OCI-M2 (cell line): ENCODE data around the gene DEPP1.

Experiments
- DNase-seq: peaks from one replicate; lab custom pipeline; 2025; ENCODE audit not compliant: unreplicated experiment; lab: John Stamatoyannopoulos, UW

Gene DEPP1

GRCh38 chr10:44980309-44981171 lies 1.9 kb upstream of the DEPP1 start:
- no peak for DNase-seq

GRCh38 chr10:44979281-44980191 lies 927 bp upstream of the DEPP1 start:
- no peak for DNase-seq

DNA sequence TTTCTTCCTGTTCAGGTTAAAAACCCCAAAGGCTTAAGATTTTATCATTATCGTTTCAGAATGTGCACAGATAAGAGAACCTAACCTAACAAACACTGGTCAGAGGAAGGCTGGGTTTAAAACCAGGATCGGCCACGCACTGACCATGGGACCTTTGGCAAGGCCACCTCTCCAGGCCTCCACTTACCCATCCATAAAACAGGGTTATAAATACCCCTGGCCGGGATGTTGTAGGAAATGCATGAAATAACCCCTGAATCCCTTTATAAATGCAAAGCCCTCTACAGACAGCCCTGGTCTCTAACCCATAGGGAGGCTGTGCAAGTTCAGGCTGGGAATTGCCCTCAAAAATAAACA lies 418 bp downstream of the DEPP1 start:
- DNase-seq: no peak

GRCh38 chr10:44977287-44978212 lies 1.1 kb downstream of the DEPP1 start:
- DNase-seq: no peak

- no peak for DNase-seq
Observed at GRCh38 chr10:44976352-44977198, 2.0 kb downstream of the DEPP1 start.

DNA sequence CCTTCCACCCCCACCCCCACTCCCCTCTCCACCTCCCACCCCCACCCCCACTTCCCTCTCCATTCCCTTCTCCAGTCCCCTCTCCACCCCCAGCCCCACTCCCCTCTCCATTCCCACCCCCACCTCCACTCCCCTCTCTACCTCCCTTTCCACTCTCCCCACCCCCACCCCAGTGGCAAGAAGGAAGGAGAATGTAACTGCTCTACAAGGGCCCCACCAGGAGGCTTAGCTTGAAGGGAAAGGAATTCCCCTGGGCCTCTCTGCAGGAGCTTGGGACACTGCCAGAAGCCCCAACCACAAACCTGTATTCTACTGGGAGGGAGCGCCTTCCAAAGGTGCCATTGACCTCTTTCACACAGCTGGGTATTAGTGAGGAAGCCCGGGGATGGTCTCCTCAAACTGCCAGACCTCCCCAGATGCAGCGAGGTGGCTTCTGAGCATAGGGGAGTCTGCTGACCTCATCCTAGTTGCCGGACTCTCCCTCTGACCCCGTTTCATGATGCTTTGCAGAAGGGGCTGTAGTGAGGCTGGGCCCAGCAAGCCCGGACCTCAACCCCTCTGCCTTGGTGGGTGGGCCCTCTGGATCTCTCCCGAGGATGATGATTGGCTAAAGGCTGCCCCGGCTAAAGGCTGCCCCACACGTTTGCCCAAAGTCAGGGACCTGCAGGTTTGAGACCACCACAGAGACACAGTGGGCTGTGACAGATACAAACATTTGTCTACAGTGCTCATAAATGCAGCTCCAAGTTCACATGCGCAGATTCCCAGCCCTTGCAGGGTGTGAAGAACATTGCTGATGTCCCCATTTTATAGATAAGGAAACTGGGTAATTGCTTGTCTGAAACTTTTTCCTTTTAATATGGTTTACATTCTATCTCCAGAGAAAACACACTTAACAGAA lies 2.9 kb downstream of the DEPP1 start:
- DNase-seq: no peak

- DNase-seq: no peak
Observed at GRCh38 chr10:44974628-44975430, 3.8 kb downstream of the DEPP1 start.

DNA sequence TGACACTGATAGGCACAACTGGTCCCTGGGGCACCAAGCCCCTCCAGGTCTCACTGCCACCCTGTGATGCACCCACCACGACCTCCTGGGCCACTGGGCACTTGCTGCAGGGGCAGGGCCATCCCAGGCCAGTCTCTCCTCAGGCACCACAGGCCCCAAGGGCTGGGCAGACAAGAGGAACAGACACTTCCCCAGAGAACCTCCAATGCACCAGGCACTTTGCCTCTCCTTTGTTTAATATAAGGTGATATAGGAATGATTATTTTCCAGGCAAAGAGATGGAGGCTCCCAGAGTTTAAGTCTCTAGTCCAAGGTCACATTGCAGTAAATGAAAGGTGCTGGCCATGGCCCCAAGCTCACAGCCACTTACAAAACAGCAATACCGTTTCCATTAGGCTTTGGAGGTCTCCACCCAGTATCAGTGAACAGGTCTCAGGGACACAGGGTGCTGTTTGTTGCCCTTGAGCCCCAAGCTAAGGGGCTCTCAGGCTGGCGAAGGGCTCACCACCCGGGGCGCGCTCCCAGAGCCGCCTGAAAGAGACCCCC lies 4.5 kb downstream of the DEPP1 start:
- no peak for DNase-seq

- DNase-seq: no peak
Observed at GRCh38 chr10:44973323-44974081, 5.1 kb downstream of the DEPP1 start.

- DNase-seq: no peak
Observed at GRCh38 chr10:44972874-44973306, 5.7 kb downstream of the DEPP1 start.

- no peak for DNase-seq
Observed at GRCh38 chr10:44971935-44972757, 6.5 kb downstream of the DEPP1 start.

GRCh38 chr10:44971434-44971833 lies 7.2 kb downstream of the DEPP1 start:
- no peak for DNase-seq

DNA sequence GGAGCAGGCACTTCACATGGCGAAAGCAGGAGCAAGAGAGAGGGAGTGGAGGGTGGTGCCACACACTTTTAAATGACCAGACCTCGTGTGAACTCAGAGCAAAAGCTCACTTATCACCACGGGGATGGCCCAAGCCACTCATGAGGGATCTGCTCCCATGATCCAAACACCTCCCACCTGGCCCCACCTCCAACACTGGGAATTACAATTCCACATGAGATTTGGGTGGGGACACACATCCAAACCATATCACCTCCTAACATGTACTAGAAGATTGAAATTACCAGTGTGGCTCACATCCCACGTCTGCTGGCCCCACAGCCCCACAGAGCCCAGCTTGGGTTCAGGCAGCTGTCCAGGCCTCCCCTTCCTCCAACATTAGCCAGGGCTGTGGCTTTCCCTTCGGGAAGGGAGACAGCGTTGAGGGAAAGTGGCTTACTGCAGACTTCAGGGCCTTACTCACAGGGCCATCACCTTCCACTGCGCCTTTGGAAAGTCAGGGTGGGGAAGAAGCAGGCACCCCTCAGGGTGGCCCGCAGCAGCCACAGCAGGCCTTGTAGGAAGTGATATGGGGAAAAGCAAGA lies 7.7 kb downstream of the DEPP1 start:
- no peak for DNase-seq

GRCh38 chr10:44969854-44970253 lies 8.8 kb downstream of the DEPP1 start:
- DNase-seq: no peak

DNA sequence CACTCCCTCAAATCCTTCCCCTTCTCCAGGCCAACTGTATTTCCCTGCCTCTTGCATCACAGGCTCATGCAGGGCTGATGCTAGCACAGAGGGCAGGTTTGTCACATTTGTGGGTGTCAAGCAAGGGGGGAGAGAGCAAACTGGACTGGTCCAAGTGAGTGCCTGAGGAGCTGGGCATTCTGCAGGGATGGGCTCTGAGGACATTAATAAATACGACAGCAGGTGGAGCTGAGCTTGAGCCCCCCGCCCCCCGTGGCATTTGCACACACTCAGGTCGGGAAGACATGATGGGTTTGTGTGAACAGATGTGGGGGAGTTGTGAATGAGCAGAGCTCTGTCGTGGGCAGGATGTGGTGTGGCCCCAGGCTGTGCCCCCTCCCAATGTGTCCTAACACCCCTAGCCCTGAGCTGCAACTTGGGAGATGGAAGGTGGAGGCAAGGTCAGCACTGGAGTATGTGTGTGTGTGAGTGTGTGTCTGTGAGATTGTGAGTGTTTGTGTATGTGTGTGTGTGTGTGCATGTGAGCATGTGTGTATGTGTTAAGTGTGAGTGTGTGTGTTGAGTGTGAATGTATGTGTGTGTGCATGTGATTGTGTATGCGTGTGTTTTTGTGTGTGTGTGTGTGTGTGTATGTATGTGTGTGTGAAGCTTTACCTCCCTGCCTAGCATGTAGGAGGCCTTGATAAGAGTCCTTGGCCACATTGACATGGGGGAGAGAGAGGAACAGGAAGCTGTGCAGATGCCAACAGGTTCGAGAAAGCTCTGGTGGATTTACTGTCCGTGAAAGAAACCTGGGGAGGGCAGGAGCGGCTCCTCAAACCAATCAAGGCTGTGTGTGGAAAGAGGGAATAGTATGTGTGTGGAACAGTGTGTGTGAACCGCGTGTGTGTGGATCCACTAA lies 9.9 kb downstream of the DEPP1 start:
- DNase-seq: no peak
